Breast epithelium (tissue), 4 donors: ENCODE measurements around the gene MAP2K3. TPM values are rescaled to one million over a fixed set of nuclear protein-coding genes. Genes with fewer than 3 reads are reported as not detected.

Source experiments
- DNase-seq, 2 donors: peaks; one replicate each; pipeline ENCODE4 v3.0.0-alpha.2; 2019; ENCODE audit warnings: low spot score in 2 of 2
- H3K27ac ChIP-seq, 2 donors: fragments of 200-600 bp; sonication (generic) in 1 of 2; one replicate each; pipeline ENCODE4 v1.5.1; 2016 to 2019; ENCODE audit warnings: mild to moderate bottlenecking in 1 of 2
- H3K27me3 ChIP-seq, 2 donors: fragments of 200-600 bp; sonication (generic) in 1 of 2; one replicate each; pipeline versions ENCODE4 v1.5.1 to v1.6.0; 2017 to 2019; ENCODE audit warnings: control low read depth in 1 of 2, mild to moderate bottlenecking in 1 of 2
- H3K36me3 ChIP-seq: fragments of 200-600 bp; one replicate; pipeline ENCODE4 v1.5.1; 2019
- H3K4me1 ChIP-seq, 2 donors: fragments of 200-600 bp; sonication (generic); one replicate each; pipeline ENCODE4 v1.5.1; 2016 to 2019; ENCODE audit warnings: control low read depth in 1 of 2
- H3K4me3 ChIP-seq, 3 donors: fragments of 200-600 bp; sonication (generic); 1 replicate in 2 of 3; 2 replicates in 1 of 3; pipeline ENCODE4 v1.5.1; 2016 to 2019; ENCODE audit warnings: mild to moderate bottlenecking in 3 of 3, moderate library complexity in 2 of 3
- H3K9me3 ChIP-seq, 2 donors: fragments of 200-600 bp; sonication (generic) in 1 of 2; one replicate each; pipeline ENCODE4 v1.5.1; 2016 to 2019; ENCODE audit warnings: control low read depth in 1 of 2
- CTCF ChIP-seq, 3 donors: fragments of 450-650 bp; IDR thresholded peaks; one replicate each; pipeline ENCODE4 v1.5.1; 2016 to 2017; ENCODE audit warnings: antibody characterized with exemption in 3 of 3, mild to moderate bottlenecking in 3 of 3, moderate library complexity in 3 of 3
- POLR2A ChIP-seq: fragments of 450-650 bp; IDR thresholded peaks from one replicate; pipeline ENCODE4 v1.6.1; 2016; ENCODE audit warnings: antibody characterized with exemption, mild to moderate bottlenecking, moderate library complexity
- POLR2AphosphoS5 ChIP-seq, 3 donors: sonication (generic); formaldehyde crosslinking; IDR thresholded peaks; one replicate each; pipeline ENCODE4 v1.6.1; 2017; ENCODE audit warnings: antibody characterized with exemption in 3 of 3
- intact Hi-C: fragments of 100-400 bp; cut with DNase I; formaldehyde crosslinking; loops from one replicate; pipeline ENCODE4 v1.15.1; 2023; ENCODE audit warnings: low total_unique reads
- total RNA-seq, 3 donors: library from RNA; depleted of rRNA; stranded (reverse); fragments of >200 nt; gene quantifications; one replicate each; pipeline ENCODE4 v1.1.0, GENCODE V29; 2016

MAP2K3 gene
- total RNA-seq, 3 donors from 2014 or later: 16.0 to 26.9 (median 22.0) TPM

DNA sequence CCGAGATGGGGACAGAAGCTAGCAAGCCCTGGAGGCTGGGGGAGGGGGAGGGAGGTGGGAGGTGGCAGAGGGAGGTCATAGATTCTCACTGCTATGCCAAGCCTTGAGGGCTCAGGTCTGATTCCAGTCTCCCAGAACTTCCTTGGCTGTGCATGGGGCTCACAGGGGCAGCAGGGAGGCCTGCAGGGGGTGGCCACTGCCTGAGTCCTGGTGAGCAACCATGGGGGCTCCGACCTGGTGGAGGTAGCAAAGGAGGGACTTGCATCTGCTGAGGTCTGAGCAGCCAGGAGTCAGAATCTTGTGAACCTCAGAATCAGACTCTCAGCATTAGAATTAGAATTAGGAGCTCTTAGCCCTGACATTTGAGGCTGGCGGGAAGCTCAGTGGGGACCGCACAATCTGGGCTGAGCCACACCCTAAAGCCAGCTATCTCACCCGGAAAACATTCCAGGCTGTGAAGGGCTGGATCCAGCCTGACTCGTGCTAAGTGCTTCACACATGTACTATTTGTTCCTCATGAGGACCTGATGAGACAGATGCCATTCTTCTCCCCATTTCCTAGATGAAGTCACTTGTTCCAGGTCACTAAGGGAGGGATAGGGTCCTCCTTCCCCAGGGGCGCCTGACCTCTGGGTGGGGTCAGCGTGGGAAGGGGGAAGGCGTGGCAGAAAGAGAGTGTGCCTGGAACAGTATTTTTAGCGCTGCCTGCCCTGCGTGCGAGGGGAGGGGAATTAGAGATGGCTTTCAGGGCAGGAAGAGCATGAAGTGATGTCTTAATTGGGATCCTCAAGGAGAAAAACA, 74.4 kb downstream of the MAP2K3 start:
- Histone ChIP-seq H3K27ac (no peak overlapping the region), H3K4me3 (no peak overlapping the region), H3K4me1 (no peaks in the 10 kb centered on the region), H3K36me3 (no peaks in the 10 kb centered on the region), H3K9me3 (no peaks in the 10 kb centered on the region), H3K27me3 (no peaks in the 10 kb centered on the region)
- no peak for DNase-seq
- no peak for TF ChIP-seq POLR2A
- no peak for TF ChIP-seq POLR2AphosphoS5 (IDR thresholded peaks at IDR 0.05)
- TF ChIP-seq CTCF (IDR thresholded peaks at IDR 0.05): no peak
- intact Hi-C loops: no loop called here

- TF ChIP-seq POLR2A (no peak), POLR2AphosphoS5 (IDR thresholded peaks at IDR 0.05) (no peak), CTCF (IDR thresholded peaks at IDR 0.05) (no peak)
- no peak for DNase-seq
- H3K36me3 ChIP-seq: no peaks in the 10 kb centered on the region
- no peaks in the 10 kb centered on the region for H3K27me3 ChIP-seq
- intact Hi-C loops: no loop called here
- no peak overlapping the region for H3K4me3 ChIP-seq
- no peaks in the 10 kb centered on the region for H3K9me3 ChIP-seq
- H3K27ac ChIP-seq: no peak overlapping the region
- no peaks in the 10 kb centered on the region for H3K4me1 ChIP-seq
Observed at GRCh38 chr17:21359483-21359840, 75.0 kb downstream of the MAP2K3 start.

DNA sequence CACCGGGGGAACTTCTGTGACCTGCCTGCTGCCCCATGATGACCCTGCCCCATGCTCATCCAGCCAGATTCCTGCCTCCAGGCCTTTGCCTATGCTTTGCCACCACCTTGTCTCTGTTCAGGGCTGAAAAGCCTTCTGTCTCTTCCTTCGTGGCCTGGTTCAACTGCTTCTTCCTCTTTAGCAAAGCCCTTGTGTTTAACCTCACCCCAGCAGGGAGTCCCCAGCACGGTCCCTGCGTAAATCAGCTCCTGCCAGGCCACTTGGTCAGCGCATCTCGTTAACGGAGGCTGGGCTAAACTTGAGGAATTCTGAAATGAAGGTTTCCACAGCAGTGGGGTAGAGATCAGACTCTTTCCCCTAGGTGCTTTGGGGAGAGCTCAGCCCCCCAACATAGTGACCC, 75.5 kb downstream of the MAP2K3 start:
- Histone ChIP-seq H3K27me3 (no peaks in the 10 kb centered on the region), H3K4me3 (no peak overlapping the region), H3K36me3 (no peaks in the 10 kb centered on the region), H3K9me3 (no peaks in the 10 kb centered on the region), H3K27ac (no peak overlapping the region), H3K4me1 (no peaks in the 10 kb centered on the region)
- intact Hi-C loops: loop anchor here (10.0 kb wide), 1 partner anchor 1985 kb away; the partner anchor contains the start of gene MAPK7
- TF ChIP-seq POLR2A: no peak
- no peak for TF ChIP-seq CTCF (IDR thresholded peaks at IDR 0.05)
- no peak for TF ChIP-seq POLR2AphosphoS5 (IDR thresholded peaks at IDR 0.05)
- no peak for DNase-seq

DNA sequence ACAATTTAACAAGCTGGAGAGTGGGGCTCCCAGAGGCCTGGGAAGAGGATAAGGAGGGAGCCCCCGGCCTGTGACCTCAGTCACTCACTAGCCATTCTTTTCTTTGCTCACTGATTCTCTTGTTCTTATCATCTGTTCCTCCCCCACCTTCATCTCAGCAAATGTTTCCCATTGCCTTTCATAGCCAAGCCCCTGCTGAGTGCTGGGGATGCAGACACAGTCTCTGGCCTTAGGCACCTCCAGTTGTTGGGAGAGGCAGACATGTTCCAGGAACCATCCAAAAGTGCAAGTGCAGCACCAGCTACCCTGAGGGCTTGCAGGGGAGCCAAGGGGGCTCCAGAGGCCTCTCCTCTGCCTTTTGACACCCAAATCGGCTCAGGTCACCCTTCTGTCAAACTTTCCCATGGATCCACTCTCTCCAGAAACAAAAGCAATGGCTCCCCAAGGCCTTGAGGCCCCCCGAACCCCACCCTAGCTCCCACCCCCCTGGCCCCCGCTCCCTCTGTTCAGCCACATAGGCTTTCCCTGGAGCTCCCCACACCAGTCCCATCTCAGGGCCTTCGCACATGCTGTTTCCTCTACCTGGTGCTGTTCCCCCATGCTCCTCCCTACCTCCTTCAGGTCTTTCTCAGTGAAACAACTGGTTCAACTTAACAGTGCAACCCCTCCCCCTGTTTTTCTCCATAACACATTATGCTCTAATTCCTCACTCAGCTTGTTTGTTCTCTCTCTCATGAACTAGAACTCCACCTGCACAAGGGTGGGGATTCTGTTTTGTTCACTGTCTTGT, 76.7 kb downstream of the MAP2K3 start:
- no peak for DNase-seq
- no peak overlapping the region for H3K27ac ChIP-seq
- intact Hi-C loops: loop anchor here (10.0 kb wide), 1 partner anchor 1986 kb away; the partner anchor contains the start of gene MAPK7

More for the DNA sequence above, 76.7 kb downstream of the MAP2K3 start:
- H3K9me3 ChIP-seq: no peaks in the 10 kb centered on the region
- no peak overlapping the region for H3K4me3 ChIP-seq
- TF ChIP-seq POLR2AphosphoS5 (IDR thresholded peaks at IDR 0.05) (no peak), POLR2A (no peak), CTCF (IDR thresholded peaks at IDR 0.05) (no peak)
- no peaks in the 10 kb centered on the region for H3K36me3 ChIP-seq
- no peaks in the 10 kb centered on the region for H3K4me1 ChIP-seq
- H3K27me3 ChIP-seq: no peaks in the 10 kb centered on the region
